AG10803 (cell line): ENCODE results near the gene RETREG1.

Source experiments
- DNase-seq: peaks from one replicate; pipeline ENCODE4 v3.0.0; 2010; ENCODE audit warnings: low read depth
- H3K4me3 ChIP-seq: 2 replicates; pipeline ENCODE4 v1.5.1; 2011; ENCODE audit warnings: mild to moderate bottlenecking, low read length, control low read depth
- TF ChIP-seq, protein P1 (sequence below): conservative IDR thresholded peaks from 2 replicates; pipeline ENCODE4 v1.5.1; 2011; ENCODE audit warnings: mild to moderate bottlenecking, low read length, control low read depth, inconsistent platforms

Gene RETREG1

DNA sequence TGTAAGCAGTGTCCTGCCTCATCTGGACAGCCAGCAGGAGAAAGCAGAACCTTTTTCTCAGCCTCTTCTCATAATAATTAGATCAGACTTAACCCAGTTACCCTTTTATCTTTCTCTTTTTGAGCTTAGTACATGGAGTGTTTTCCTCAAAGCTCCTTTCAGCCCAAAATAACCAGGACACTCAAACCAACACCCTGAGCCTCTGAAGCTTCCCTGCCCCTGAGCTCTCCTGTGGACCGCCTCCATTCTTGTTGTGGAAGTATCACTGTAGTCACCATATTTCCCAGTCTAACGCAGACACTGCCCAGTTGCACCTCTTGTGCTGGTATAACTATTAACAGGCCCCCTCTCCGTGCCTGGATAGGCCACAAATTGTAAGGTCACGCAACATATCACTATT, 97.4 kb downstream of the RETREG1 start:
- H3K4me3 ChIP-seq = no peak overlapping the region
- DNase-seq = no peak
- TF ChIP-seq, protein P1, sequence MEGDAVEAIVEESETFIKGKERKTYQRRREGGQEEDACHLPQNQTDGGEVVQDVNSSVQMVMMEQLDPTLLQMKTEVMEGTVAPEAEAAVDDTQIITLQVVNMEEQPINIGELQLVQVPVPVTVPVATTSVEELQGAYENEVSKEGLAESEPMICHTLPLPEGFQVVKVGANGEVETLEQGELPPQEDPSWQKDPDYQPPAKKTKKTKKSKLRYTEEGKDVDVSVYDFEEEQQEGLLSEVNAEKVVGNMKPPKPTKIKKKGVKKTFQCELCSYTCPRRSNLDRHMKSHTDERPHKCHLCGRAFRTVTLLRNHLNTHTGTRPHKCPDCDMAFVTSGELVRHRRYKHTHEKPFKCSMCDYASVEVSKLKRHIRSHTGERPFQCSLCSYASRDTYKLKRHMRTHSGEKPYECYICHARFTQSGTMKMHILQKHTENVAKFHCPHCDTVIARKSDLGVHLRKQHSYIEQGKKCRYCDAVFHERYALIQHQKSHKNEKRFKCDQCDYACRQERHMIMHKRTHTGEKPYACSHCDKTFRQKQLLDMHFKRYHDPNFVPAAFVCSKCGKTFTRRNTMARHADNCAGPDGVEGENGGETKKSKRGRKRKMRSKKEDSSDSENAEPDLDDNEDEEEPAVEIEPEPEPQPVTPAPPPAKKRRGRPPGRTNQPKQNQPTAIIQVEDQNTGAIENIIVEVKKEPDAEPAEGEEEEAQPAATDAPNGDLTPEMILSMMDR = no peak

DNA sequence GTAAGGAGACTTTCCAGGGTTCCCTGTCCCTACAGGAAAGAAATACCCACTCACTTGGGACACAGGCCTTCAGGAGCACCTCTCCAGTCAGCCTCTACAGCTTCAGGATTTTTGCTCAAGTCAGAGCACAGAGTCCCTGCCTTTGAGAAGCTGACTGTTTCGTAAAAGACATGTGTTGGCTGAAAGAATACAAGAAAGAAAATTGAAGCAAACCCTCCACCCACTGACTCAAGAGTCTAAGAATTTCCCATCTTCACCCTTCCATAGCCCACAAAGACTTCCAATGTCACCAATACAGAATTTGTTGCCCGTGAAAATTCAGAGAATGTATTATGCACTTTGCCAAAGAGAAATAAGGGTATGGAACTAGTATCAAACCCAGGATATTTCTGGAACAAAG, 98.2 kb downstream of the RETREG1 start:
- DNase-seq = peak; percentile 46
- no peak overlapping the region for H3K4me3 ChIP-seq
- TF ChIP-seq, protein P1 = no peak

DNA sequence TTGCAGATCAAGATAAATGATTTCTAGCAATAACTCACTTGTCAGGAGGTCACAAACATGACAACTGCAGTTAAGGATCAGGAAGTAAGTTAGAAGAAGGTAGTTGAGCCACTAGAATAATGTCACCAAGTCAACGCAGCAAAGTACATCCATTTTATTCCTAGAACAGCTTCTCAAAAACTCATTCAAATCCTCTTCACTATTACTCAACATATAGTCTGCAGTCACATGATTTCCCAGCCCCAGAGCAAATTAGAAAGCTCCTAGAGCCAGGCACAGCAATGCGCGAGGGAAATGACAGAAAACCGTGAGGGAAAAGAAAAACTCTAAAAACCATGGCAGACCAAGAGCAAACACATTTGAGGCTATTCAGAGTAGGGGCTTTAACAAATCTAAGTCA, 101.3 kb downstream of the RETREG1 start:
- no peak overlapping the region for H3K4me3 ChIP-seq
- TF ChIP-seq, protein P1 = no peak
- DNase-seq = no peak

DNA sequence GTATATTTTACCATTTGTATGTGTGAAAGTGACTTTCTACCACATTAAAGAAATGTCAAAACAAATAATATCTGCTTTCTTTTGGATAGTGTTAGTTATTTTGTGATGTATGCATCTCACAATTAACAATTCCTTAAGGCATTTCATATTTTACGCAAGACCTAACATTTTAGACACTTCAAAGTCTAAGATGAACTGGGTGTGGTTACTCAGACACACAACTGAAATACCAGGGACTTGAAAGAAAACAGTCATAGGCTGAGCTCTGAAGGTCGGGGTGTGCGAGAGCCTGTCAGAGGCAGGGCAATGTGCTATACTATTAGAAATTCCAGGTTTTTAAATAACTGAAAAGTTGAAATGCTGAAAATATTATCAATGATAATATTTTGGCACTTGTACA, 106.7 kb downstream of the RETREG1 start:
- no peak overlapping the region for H3K4me3 ChIP-seq
- no peak for DNase-seq
- TF ChIP-seq, protein P1 = no peak

DNA sequence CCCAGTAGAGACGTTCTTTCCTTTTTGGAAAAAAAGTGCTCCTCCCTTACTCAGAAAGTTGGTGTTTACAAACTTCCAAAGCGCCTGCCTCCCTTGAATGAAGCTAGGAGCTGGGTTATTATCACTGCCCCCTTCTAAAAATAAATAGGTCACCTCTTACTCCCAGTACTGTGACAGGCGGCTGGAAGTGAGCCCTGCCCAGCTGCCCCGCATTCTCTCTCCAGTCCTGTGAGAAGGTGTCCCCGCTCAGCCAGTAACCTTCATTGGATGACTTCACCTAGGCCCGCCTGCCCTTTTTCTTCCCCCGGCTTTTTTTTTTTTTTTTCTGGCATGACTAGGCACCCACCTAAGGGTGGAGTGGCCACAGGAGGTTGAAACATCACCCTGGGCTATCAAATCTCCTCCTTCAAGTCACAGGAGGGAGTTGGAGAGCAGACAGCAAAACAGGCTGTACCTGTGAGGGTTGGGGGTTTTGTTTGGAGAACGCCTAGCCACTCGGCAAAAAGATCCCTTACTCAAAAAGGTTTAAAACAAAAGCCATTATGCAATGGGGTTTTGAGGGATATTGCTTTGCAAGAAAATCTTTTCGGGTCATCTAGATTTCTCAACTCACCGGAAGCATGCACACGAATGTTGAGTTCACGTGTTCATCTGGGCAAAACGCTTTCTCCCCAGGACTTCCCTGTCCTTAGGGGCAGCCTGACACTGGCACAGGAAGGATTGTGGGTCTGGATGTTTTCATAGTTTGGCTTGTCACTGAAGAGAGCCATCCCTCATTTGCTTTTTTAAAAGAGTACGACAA, 107.9 kb downstream of the RETREG1 start:
- TF ChIP-seq, protein P1 = no peak
- DNase-seq = peak; percentile 20
- no peak overlapping the region for H3K4me3 ChIP-seq

DNA sequence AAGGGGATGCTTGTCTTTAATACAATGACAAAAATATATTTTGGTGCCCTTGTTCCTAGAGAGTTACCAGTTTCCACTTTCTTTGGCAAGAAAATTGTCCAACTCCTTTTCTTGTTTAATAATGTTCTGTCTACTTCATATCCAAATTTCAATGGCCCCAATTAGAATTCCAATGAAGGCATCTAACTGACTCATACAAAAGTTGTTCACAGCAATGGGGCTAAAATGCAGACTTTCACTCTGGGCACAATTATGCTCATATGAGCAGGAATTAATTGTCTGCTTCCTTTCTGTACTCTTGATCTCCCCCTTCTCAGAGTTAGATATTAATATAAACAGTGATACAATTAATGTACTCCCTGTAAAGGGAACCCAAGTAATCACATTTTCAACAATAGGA, 109.1 kb downstream of the RETREG1 start:
- TF ChIP-seq, protein P1 = no peak
- no peak overlapping the region for H3K4me3 ChIP-seq
- DNase-seq = peak; percentile 49

DNA sequence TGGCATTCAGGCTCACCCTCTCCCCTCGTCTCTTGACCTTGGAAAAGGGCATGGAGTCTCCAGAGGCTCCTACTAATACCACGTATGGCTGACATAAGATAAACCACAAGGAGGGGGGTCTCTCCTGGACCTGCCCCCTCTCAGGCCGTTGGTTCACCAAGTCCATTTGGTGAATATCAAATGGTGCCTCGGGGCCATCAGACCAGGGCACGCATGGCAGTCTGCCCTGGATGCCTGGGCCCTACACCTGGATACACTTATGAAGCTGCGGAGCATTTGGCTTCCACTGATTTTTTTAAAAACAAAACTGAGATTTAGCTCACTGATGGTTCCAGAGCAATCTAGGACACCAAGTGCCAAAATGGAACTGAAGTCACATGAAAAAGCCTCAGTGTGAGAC, 110.9 kb downstream of the RETREG1 start:
- no peak overlapping the region for H3K4me3 ChIP-seq
- DNase-seq = no peak
- TF ChIP-seq, protein P1 = no peak
